ENCODE data around the gene SCAND1.
"Not testable (repeated sequence)": the region's sequence is repeated elsewhere in the genome, so short reads cannot be mapped to it uniquely, and the experiment has no call there.

The SCAND1 gene

GRCh38 chr20:35956616-35957015 is 2.3 kb upstream of the SCAND1 start:
- DNase-seq, result no peak

GRCh38 chr20:35954907-35955251 is 577 bp upstream of the SCAND1 start:
- DNase-seq, result no peak

- peak; percentile 19 for DNase-seq
Observed at GRCh38 chr20:35953387-35954199, 709 bp downstream of the SCAND1 start.

GRCh38 chr20:35952480-35953386 is 1.6 kb downstream of the SCAND1 start:
- DNase-seq, result no peak

- DNase-seq, result not testable (repeated sequence)
Observed at GRCh38 chr20:35952080-35952479, 2.2 kb downstream of the SCAND1 start.

- no peak for DNase-seq
Observed at GRCh38 chr20:35950093-35950492, 4.2 kb downstream of the SCAND1 start.

- no peak for DNase-seq
Observed at GRCh38 chr20:35947907-35948306, 6.4 kb downstream of the SCAND1 start.

- no peak for DNase-seq
Observed at GRCh38 chr20:35947489-35947888, 6.8 kb downstream of the SCAND1 start.

GRCh38 chr20:35942243-35942642 is 12.1 kb downstream of the SCAND1 start:
- no peak for DNase-seq

GRCh38 chr20:35941620-35942019 is 12.7 kb downstream of the SCAND1 start:
- no peak for DNase-seq

- DNase-seq, result no peak
Observed at GRCh38 chr20:35939264-35939663, 15.0 kb downstream of the SCAND1 start.

GRCh38 chr20:35934050-35934449 is 20.3 kb downstream of the SCAND1 start:
- DNase-seq, result no peak

GRCh38 chr20:35929301-35929700 is 25.0 kb downstream of the SCAND1 start:
- no peak for DNase-seq

- DNase-seq, result no peak
Observed at GRCh38 chr20:35920523-35920922, 33.8 kb downstream of the SCAND1 start.

GRCh38 chr20:35918021-35918420 is 36.3 kb downstream of the SCAND1 start:
- DNase-seq, result no peak

GRCh38 chr20:35917077-35917476 is 37.2 kb downstream of the SCAND1 start:
- no peak for DNase-seq

GRCh38 chr20:35912881-35913280 is 41.4 kb downstream of the SCAND1 start:
- DNase-seq, result no peak

- DNase-seq, result no peak
Observed at GRCh38 chr20:35910254-35910653, 44.0 kb downstream of the SCAND1 start.

GRCh38 chr20:35909796-35910195 is 44.5 kb downstream of the SCAND1 start:
- no peak for DNase-seq

- DNase-seq, result no peak
Observed at GRCh38 chr20:35909176-35909575, 45.1 kb downstream of the SCAND1 start.

GRCh38 chr20:35908007-35908406 is 46.3 kb downstream of the SCAND1 start:
- no peak for DNase-seq

- no peak for DNase-seq
Observed at GRCh38 chr20:35907017-35907701, 47.1 kb downstream of the SCAND1 start.

GRCh38 chr20:35904982-35905663 is 49.2 kb downstream of the SCAND1 start:
- DNase-seq, result no peak
